NCI-H526 (cell line): Measurements from ENCODE around the gene RBMS2.
"Not testable (repeated sequence)": the region's sequence is repeated elsewhere in the genome, so short reads cannot be mapped to it uniquely, and the experiment has no call there.

Source experiments
- DNase-seq, 2 experiments: peaks; one replicate each; lab custom pipeline; 2025; lab: John Stamatoyannopoulos, UW

The RBMS2 gene

GRCh38 chr12:56517854-56518253 lies 3.8 kb upstream of the RBMS2 start:
- DNase-seq, result no peak

DNA sequence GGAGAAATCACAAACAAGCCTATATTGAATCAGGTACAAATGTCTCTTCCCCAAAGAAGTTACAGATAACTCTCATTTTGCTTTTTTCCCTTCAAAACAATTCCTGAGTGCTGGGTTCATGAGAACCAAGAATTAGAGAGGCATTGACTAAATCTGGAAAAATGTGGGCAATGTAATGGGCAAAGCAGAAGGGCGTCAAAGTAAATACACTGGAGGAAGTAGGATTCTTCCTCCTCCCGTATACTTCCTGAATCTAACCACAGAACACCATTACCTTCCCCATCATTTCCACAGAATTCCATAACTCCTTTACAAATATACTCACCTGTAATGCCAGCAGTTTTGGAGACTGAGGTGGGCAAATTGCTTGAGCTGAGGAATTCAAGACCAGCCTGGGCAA lies 3.0 kb upstream of the RBMS2 start:
- DNase-seq, result no peak

- DNase-seq, result no peak
Observed at GRCh38 chr12:56520048-56520447, 1.6 kb upstream of the RBMS2 start.

GRCh38 chr12:56520506-56520905 lies 1.1 kb upstream of the RBMS2 start:
- DNase-seq, result no peak

DNA sequence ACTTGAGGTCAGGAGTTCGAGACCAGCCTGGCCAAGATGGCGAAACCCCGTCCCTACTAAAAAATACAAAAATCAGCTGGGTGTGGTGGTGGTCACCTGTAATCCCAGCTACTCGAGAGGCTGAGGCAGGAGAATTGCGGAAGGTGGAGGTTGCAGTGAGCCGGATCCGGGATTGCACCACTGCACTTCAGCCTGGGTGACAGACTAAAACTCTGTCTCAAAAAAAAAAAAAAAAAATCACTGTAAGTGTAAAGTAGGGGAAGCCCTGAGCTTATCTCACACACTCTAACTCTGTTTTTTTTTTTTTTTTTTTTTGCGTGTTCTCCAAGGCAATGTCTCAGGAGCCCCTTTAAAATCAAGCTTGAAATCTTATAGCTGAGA lies 421 bp upstream of the RBMS2 start:
- no peak for DNase-seq

DNA sequence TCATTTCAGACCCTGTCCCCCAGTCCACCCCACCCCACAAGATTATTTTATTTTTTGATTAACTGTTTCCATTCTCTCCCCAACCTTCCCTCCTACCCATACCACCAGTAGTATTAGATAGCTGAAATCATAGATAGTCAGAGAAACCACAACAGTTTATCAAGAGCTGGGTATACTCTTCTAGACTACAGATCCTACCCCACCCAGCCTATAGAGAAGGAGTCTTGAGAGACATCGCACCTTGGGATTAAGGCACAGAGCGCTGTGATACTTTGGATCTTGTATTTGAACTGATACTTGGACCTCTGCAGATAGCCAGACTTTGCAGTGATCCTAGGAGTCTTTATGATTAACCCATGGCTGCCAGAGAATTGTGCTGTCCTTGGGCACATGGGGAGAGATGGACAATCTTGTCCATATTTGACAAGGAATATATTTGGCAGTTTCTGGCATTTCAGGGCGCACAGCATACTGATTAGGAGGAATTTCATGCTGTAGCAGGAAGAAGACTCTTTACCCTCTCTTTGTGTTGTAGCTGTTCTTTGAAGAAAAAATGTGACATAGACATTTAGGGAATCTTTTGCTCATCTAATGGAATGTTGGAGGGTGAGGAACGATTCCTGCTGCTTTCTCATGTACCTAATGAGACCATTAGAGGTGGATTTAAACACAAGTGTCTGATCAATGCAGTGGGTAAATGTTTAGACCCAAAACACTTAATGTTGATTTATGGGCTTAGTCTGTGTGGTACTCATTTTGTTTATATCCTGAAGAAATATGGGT lies 982 bp downstream of the RBMS2 start:
- DNase-seq, result no peak

GRCh38 chr12:56528846-56529245 lies 7.2 kb downstream of the RBMS2 start:
- DNase-seq, result no peak

DNA sequence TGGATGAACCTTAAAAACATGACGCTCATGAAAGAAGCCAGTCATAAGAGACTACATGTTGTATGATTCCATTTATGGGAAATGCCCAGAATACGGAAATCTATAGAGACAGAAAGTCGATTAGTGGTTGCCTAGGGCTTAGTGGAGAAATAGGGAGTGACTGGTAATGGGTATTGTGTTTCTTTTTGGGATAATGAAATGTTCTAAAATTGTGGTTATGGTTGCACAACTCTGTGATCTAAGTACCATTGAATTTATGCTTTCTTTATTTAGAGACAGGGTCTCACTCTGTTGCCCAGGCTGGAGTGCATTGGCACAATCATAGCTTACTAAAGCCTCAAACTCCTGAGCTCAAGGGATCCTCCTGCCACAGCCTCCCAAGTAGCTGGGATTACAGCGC lies 8.0 kb downstream of the RBMS2 start:
- no peak for DNase-seq

- DNase-seq, result no peak
Observed at GRCh38 chr12:56530390-56531055, 8.9 kb downstream of the RBMS2 start.

GRCh38 chr12:56537546-56537945 lies 15.9 kb downstream of the RBMS2 start:
- DNase-seq, result no peak

GRCh38 chr12:56541631-56542030 lies 20.0 kb downstream of the RBMS2 start:
- DNase-seq, result no peak

DNA sequence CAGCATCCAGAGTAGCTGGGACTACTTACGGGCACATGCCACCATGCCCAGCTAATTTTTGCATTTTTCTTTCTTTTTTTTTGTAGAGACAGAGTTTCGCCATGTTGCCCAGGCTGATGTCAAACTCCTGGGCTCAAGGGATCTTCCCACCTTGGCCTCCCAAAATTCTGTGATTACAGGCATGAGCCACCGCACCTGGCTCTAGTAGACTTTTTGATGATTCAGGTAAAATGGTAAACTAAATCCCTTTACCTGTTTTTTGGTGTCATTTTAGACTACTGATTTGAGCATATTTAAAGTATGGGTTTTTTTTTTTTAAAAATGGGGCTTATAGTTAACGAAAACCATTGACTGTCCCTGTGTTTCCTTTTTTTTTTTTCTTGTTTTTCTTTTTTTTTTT lies 20.5 kb downstream of the RBMS2 start:
- DNase-seq, result no peak

DNA sequence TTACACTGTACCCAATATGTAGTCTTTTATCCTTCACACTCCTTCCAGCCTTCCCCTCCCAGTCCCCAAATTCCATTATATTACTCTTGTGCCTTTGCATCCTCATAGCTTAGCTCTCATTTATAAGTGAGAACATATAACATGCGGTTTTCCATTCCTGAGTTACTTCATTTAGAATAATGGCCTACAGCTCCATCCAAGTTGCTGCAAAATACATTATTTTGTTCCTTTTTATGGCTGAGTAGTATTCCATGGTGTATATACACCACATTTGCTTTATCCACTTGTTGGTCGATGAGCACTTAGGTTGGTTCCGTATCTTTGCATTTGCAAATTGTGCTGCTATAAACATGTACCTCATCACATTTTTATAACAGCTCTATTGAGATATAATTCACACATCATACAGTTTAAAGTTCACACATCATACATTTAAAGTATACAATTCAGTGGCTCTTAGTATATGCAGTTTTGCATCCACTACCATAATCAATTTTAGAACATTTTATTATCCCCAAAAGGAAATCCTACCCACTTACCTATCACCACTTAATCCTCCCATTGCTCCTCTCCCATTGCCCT lies 23.5 kb downstream of the RBMS2 start:
- no peak for DNase-seq

DNA sequence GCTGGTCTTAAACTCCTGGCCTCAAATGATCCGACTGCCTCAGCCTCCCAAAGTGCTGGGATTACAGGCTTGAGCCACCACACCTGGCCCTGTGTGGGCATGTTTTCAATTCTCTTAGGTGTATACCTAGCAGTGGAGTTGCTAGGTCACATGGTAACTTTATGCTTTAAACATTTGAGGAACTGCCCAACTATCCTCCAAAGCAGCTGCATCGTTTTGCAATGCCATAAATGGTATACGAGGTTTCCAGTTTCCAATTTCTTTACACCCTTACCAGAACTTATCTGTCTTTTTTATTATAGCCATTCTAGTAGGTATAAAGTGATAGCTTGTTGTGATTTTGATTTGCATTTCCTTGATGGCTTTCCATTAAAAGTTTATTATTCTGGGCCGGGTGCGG lies 25.1 kb downstream of the RBMS2 start:
- DNase-seq, result no peak

DNA sequence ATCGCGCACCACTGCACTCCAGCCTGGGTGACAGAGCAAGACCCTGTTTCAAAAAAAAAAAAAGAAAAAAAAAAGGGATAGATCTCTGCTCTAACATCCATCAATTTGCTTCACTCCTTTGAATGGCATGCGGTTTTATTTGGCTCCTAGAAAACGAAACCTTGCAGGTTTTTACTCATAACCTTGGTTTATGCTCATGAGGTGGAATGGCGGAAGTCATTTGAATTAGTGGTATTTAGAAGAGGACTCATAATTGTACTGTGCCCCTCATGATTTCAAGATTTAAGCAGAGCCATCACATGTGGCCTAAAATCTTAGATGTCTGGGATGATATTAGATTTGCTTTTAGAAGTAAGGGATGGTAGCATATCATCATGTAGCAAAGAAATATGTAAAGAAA lies 29.4 kb downstream of the RBMS2 start:
- DNase-seq, result no peak

- peak in 1 of 2 experiments; percentile 6 for DNase-seq
Observed at GRCh38 chr12:56565510-56566101, 44.0 kb downstream of the RBMS2 start.

DNA sequence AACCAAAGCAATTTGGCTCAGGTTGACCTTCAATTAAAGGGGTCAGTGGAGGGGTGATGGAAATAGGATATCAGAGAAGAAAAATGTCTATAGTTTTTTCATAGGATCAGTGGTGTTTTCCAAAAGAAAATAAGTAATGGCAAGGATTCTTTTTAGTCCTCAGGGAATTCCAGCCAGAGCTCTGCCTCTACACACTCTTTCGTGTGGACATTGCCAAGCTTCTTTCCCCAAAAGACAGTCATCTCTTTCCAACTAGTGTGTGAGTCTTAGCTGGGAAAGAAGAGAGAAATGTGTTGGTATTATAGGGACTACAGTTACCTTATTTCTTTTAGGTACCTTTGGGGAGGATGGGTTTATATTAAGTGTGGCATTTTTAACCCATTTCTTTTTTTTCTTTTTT lies 46.5 kb downstream of the RBMS2 start:
- no peak for DNase-seq

DNA sequence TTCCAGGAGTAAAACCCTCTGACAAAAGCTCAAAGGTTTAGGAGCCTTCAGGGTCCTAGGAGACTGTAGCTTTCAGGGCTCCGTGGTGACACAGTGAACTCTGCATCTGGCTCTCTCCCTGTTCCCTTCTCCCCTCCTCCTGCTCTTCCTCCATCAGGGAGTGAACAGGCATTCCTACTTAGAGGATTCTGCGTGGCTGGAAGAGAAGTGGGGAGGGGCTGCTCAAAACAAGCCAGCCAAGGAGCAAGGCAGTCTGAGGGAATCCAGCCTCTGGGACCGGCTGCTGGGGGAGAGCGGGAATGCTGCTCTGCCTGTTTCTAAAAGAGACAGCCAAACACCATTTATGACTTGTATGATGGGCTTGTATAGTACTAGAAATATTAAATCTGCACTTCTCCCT lies 49.5 kb downstream of the RBMS2 start:
- DNase-seq, result no peak

DNA sequence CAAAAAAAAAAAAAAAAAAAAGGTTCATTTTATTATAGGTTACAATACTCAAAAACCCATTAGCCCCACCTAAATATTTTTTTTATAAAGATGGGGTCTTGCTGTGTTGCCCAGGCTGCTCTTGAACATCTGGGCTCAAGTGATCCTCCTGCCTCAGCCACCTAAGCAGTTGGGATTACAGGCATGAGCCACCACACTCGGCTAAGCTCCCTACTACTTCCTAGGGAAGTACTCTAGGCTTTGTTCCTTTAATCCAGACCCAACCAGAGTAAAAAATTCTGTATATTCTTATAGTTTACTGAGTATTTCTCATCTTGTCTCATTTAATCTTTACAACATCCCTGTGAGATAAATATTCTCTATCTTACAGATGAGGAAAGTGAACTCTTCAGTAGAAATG lies 50.7 kb downstream of the RBMS2 start:
- no peak for DNase-seq

- DNase-seq, result no peak
Observed at GRCh38 chr12:56574210-56574609, 52.6 kb downstream of the RBMS2 start.

- not testable (repeated sequence) for DNase-seq
Observed at GRCh38 chr12:56577248-56577647, 55.6 kb downstream of the RBMS2 start.

GRCh38 chr12:56578983-56579546 lies 57.4 kb downstream of the RBMS2 start:
- DNase-seq, result no peak
